ENCODE data around the gene CCNE1.

DNA sequence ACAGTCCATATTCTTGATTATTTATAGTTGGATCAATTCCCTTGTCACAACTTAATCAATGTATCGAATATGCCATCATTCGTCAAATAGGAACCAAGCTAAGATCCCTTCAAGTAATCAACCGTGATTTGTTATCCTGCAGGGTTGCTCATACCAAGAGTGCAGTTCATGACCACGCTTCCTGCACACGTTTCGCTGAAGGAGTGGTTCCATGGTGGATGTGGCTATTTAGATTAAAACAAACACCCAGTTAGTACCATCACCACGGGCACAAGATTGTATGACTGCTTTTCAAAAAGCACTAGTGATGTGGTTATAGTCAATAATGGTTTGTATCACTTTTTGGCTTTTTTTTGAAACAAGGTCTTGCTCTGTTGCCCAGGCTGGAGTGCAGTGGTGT, 41.1 kb upstream of the CCNE1 start:
- TF ChIP-seq SIN3A (IDR thresholded peaks at IDR 0.05; ENCODE audit: borderline replicate concordance, insufficient read depth, low read depth, low read length) (no peak), POLR2AphosphoS5 (IDR thresholded peaks at IDR 0.05; ENCODE audit: low read depth, low read length) (no peak), TCF7L2 (IDR thresholded peaks at IDR 0.05; ENCODE audit: low read depth, low read length) (no peak)
- TF ChIP-seq, protein P1, sequence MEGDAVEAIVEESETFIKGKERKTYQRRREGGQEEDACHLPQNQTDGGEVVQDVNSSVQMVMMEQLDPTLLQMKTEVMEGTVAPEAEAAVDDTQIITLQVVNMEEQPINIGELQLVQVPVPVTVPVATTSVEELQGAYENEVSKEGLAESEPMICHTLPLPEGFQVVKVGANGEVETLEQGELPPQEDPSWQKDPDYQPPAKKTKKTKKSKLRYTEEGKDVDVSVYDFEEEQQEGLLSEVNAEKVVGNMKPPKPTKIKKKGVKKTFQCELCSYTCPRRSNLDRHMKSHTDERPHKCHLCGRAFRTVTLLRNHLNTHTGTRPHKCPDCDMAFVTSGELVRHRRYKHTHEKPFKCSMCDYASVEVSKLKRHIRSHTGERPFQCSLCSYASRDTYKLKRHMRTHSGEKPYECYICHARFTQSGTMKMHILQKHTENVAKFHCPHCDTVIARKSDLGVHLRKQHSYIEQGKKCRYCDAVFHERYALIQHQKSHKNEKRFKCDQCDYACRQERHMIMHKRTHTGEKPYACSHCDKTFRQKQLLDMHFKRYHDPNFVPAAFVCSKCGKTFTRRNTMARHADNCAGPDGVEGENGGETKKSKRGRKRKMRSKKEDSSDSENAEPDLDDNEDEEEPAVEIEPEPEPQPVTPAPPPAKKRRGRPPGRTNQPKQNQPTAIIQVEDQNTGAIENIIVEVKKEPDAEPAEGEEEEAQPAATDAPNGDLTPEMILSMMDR (IDR thresholded peaks at IDR 0.05) = no peak
- TF ChIP-seq, protein P2, sequence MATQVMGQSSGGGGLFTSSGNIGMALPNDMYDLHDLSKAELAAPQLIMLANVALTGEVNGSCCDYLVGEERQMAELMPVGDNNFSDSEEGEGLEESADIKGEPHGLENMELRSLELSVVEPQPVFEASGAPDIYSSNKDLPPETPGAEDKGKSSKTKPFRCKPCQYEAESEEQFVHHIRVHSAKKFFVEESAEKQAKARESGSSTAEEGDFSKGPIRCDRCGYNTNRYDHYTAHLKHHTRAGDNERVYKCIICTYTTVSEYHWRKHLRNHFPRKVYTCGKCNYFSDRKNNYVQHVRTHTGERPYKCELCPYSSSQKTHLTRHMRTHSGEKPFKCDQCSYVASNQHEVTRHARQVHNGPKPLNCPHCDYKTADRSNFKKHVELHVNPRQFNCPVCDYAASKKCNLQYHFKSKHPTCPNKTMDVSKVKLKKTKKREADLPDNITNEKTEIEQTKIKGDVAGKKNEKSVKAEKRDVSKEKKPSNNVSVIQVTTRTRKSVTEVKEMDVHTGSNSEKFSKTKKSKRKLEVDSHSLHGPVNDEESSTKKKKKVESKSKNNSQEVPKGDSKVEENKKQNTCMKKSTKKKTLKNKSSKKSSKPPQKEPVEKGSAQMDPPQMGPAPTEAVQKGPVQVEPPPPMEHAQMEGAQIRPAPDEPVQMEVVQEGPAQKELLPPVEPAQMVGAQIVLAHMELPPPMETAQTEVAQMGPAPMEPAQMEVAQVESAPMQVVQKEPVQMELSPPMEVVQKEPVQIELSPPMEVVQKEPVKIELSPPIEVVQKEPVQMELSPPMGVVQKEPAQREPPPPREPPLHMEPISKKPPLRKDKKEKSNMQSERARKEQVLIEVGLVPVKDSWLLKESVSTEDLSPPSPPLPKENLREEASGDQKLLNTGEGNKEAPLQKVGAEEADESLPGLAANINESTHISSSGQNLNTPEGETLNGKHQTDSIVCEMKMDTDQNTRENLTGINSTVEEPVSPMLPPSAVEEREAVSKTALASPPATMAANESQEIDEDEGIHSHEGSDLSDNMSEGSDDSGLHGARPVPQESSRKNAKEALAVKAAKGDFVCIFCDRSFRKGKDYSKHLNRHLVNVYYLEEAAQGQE (IDR thresholded peaks at IDR 0.05; ENCODE audit: insufficient read depth in 1 of 2, low read depth in 2 of 2, low read length in 1 of 2) = no peak
